Astrocyte (in vitro differentiated cells and primary cell): ENCODE measurements around the gene GPR26.

Experiments used
- EZH2 ChIP-seq: IDR thresholded peaks from 2 replicates; pipeline ENCODE4 v1.6.1; 2012; ENCODE audit warnings: mild to moderate bottlenecking, low read length, inconsistent platforms; ENCODE audit not compliant: insufficient read depth
- TF ChIP-seq, protein P1 (sequence below): IDR thresholded peaks from 2 replicates; pipeline ENCODE4 v1.5.1; 2011; ENCODE audit warnings: low read depth, mild to moderate bottlenecking, inconsistent platforms, low read length, moderate library complexity; ENCODE audit not compliant: insufficient read depth

DNA sequence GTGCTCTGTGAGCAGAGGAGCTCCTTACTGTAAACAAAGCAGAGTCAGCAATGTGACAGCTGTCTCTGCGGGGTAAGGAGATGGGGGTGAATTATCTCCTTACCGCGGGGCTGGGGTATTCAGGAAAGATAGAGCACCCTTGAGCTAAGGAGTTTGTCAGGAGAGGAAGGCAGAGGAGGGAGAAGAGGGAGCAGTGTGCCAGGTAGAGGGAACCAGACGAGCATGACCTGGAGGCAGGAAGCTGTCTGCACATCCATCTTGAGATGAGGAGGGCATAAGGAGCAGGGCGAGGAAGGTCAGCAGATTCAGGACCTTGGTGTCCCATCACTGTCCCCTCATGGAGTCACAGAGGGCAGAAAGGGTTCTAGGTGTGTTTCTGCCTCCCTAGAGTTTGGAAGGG is 32.5 kb upstream of the GPR26 start:
- TF ChIP-seq, protein P1, sequence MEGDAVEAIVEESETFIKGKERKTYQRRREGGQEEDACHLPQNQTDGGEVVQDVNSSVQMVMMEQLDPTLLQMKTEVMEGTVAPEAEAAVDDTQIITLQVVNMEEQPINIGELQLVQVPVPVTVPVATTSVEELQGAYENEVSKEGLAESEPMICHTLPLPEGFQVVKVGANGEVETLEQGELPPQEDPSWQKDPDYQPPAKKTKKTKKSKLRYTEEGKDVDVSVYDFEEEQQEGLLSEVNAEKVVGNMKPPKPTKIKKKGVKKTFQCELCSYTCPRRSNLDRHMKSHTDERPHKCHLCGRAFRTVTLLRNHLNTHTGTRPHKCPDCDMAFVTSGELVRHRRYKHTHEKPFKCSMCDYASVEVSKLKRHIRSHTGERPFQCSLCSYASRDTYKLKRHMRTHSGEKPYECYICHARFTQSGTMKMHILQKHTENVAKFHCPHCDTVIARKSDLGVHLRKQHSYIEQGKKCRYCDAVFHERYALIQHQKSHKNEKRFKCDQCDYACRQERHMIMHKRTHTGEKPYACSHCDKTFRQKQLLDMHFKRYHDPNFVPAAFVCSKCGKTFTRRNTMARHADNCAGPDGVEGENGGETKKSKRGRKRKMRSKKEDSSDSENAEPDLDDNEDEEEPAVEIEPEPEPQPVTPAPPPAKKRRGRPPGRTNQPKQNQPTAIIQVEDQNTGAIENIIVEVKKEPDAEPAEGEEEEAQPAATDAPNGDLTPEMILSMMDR, result no peak
- TF ChIP-seq EZH2, result no peak
